Breast epithelium (tissue), 3 donors: Measurements from ENCODE around the gene GRK5.

Experiments used
- CTCF ChIP-seq, 3 donors: fragments of 450-650 bp; IDR thresholded peaks; one replicate each; pipeline ENCODE4 v1.5.1; 2016 to 2017; ENCODE audit warnings: antibody characterized with exemption in 3 of 3, mild to moderate bottlenecking in 3 of 3, moderate library complexity in 3 of 3
- POLR2A ChIP-seq: fragments of 450-650 bp; IDR thresholded peaks from one replicate; pipeline ENCODE4 v1.6.1; 2016; ENCODE audit warnings: antibody characterized with exemption, mild to moderate bottlenecking, moderate library complexity
- POLR2AphosphoS5 ChIP-seq, 3 donors: sonication (generic); formaldehyde crosslinking; IDR thresholded peaks; one replicate each; pipeline ENCODE4 v1.6.1; 2017; ENCODE audit warnings: antibody characterized with exemption in 3 of 3

GRCh38 chr10:119304541-119304940, 97.2 kb downstream of the GRK5 start:
- TF ChIP-seq POLR2A (no peak), CTCF (IDR thresholded peaks at IDR 0.05) (no peak), POLR2AphosphoS5 (IDR thresholded peaks at IDR 0.05) (no peak)
